SK-N-MC (cell line): ENCODE results near the gene AZGP1.
"Not testable (repeated sequence)": the region's sequence is repeated elsewhere in the genome, so short reads cannot be mapped to it uniquely, and the experiment has no call there.

Source experiments
- EZH2 ChIP-seq: fragments of 200-600 bp; sonication (generic); IDR thresholded peaks from one replicate; pipeline ENCODE4 v1.6.1; 2017; ENCODE audit warnings: antibody characterized with exemption
- FOXP2 ChIP-seq: optimal IDR thresholded peaks from 2 replicates; pipeline ENCODE3; 2011; ENCODE audit warnings: mild to moderate bottlenecking, moderate library complexity; ENCODE audit not compliant: insufficient read depth; ENCODE audit errors: extremely low read length, control extremely low read depth
- POLR2AphosphoS5 ChIP-seq: IDR thresholded peaks from 2 replicates; pipeline ENCODE4 v1.6.1; 2012; ENCODE audit warnings: mild to moderate bottlenecking, low read depth, low read length, borderline replicate concordance

- TF ChIP-seq EZH2, POLR2AphosphoS5, FOXP2: not testable (repeated sequence)
These were observed 25.0 kb downstream of the AZGP1 start for GRCh38 chr7:99950819-99951218.
